Stimulated activated CD8-positive, alpha-beta memory T cell treated with anti-CD3 and anti-CD28 coated beads, Interleukin-7, amount 100 ng/mL, for 4 hours (primary cell): ENCODE measurements around the gene RPS14.
A peak's percentile ranks its signal among the peaks of the same experiment; 100 is the strongest.
"Not testable (repeated sequence)": the region's sequence is repeated elsewhere in the genome, so short reads cannot be mapped to it uniquely, and the experiment has no call there.

ENCODE experiments used
- DNase-seq, 2 donors: peaks; one replicate each; pipeline ENCODE4 v3.0.0-alpha.2; 2020; ENCODE audit warnings: low read depth in 2 of 2

Gene RPS14

DNA sequence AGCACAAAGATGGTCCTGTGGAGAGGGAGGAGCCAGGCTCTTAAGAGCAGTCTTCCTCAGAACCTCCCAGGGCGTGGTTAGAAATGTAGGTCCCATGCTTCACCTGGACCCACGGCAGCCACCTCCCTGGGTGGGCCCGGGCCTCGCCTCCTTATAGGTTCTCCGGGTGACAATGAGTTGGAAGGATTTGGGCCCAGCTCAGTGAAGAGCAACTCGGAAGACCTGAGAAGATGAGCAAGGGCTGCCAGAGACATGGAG is 32.1 kb upstream of the RPS14 start:
- DNase-seq = no peak

DNA sequence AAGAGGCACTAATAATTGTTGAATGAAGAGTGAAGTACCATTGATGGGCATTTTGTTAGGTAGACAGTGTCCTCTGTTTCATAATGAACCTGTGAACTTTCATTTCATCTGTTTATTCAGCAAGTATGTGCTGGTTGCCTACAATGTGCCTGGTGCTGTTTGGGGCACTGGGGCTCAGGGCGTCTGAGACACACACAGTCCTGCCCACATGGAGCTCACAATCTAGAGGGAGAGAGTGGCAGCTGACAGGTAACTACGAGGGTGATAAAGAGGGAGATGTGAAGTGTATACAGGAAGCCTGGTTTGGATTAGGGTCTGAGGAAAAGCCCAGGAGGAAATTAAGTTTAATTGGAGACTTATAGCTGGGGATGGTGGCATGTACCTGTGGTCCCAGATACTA is 29.9 kb upstream of the RPS14 start:
- DNase-seq = no peak

DNA sequence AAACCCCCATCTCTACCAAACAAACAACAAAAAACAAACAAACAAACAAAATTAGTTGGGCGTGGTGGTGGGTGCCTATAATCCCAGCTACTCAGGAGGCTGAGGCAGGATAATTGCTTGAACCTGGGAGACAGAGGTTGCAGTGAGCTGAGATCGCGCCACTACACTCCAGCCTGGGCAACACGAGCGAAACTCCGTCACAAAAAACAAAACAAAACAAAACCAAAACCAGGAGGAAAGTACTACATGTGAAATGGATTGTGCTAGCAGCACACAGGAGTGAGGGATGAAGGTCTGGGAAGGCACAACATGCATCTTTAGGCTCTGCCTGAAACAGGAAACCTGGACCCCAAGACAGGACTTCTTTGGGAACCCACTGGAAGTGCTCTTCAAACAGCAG is 27.0 kb upstream of the RPS14 start:
- DNase-seq = not testable (repeated sequence)

DNA sequence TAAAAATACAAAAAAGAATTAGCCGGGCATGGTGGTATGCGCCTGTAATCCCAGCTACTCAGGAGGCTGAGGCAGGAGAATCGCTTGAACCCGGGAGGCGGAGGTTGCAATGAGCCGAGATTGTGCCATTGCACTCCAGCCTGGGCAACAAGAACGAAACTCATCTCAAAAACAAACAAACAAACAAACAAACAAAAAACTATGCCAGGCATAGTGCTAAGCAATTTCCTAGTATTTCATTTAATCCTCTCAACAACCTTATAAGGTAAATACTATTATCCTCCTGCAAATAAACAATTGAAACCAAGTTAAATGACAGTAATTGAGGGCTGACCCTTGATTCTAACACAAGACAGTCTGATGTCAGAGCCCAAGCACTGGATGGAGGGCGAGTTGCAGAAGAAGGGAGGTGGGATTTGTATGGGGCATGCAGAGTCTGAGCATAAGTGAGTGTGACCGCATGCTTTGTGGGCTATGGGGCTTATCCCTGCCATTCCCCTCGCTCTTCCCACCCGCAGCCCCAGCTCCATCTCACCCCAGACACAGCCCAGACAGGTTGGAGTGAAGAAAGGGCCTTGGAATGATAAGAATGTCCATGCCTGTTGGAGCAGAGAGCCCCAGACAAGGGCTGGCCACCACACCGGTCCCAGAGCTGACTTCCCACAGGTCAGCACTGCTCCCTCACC is 24.3 kb upstream of the RPS14 start:
- DNase-seq = no peak

DNA sequence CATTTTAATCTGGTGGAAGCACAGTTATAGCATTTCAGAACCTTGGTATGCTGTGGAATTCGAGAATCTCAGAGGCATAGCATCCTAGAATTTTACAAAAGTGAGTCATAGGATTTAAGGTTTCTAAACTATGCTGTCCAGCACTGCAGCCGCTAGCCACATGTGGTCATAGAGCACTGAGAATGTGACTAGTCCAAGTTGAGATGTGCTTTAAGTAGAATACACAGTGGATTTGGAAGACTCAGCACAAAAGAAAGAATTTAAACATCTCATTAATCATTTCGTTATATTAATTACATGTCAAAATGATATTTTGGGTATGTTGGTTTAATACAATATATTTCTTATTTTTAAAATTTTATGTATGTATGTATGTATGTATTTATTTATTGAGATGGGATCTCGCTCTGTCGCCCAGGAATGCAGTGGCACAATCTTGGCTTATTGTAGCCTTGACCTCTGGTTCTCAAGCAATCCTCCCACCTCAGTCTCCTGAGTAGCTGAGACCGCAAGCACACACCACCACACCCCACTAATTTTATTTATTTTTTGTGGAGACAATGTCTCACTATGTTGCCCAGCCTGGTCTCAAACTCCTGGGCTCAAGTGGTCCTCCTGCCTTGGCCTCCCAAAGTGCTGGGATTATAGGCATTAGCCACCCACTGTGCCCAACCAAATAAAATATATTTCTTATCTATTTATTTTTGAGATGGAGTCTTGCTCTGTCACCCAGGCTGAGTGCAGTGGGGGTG is 20.4 kb upstream of the RPS14 start:
- no peak for DNase-seq

DNA sequence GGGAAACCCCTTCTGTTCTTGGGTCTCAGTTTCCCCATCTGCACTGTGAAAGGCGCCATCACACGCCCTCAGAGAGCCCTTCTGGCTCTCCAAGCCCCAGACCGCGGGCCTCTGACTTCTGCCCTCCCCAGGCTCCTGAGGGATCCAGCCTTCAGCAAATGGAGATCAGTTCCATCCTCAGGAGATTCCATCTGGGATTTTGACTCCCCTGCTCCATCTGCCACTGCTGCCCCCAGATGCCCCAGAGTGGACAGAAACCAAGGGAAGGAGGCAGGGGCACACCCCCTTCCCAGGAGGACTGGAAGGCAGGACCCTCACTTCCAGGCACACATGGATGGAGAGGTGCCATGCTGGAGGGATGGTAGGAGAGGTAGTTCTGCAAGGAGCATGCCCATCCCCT is 18.7 kb upstream of the RPS14 start:
- no peak for DNase-seq

DNA sequence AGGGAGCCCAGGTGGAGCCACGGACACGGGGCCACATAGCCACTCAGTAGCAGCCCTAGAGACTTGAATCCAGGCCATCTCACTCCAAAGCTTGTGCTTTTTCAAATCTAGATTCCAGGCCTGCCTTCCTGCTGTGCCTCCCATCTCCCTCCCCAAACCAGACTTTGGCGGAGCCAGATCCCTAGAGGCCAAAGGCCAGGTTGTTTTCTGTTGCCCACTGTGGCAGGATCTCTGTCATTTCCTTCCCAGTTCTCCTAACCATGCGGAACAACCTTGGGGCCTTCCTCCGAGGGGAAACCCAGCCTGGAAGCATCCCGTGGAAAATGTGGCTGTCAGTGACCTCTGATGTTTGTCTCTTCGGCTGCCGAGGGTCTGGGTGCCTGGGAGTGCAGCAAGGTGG is 16.4 kb upstream of the RPS14 start:
- DNase-seq = no peak

DNA sequence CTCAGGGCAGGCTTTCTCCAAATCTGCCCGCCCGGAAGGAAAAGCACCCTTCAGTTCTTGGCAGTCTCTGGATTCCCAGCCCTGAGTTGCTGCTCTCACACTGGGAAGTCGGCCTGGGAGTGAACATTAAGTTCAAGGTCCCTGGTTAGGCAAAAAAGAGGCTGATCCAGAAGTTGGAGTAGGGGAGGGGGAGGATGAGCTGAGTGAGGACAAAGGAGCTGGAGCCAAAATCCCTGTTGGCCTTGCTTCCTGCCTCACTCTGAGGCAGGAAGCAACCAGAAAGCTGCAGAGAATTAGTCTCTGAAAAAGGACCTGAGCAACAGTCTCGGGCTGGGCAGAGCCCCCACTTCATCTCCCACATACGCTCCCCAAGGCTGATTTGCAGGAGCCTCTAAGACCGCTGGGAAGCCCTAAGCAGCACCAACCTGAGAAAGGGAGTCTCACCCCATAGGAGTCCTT is 15.0 kb upstream of the RPS14 start:
- DNase-seq = no peak

DNA sequence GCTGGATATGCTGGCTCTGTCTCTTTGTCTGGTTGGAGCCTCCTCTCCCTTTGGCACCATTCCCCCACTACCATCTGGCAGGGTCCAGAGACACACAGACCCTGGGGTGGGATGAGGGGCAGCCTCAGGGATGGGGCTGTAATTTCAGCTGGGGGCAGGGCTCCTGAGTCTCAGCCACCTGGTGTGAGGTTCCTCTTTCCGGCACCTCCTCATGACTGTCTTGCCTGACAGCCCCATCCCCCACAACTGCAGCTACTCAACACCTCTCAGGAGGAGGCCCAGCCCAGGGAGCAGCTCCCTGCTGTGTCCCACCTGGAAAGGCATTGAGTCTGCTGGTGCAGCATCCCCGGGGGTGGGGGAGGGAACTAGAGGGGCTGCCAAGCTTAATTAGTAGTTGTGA is 11.7 kb upstream of the RPS14 start:
- no peak for DNase-seq

DNA sequence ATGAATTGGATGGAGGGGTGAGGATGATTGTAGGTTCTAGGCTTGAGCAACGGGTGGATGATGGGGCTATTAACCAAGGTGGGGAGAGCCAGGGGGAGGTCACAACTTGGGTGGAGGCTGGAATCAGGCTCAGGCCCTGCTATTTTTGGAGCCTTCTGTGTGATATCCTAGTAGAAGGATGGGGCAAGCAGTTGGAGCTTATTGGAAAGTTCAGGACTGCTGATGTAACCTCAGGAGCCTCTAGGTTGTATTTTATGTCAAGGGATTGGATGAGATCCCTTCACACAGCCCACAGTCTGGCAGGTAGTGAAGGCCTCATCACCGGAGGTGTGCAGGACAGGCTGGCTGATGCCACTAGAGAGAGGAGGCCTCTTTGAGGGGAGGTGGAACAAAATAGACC is 11.2 kb upstream of the RPS14 start:
- DNase-seq = no peak

DNA sequence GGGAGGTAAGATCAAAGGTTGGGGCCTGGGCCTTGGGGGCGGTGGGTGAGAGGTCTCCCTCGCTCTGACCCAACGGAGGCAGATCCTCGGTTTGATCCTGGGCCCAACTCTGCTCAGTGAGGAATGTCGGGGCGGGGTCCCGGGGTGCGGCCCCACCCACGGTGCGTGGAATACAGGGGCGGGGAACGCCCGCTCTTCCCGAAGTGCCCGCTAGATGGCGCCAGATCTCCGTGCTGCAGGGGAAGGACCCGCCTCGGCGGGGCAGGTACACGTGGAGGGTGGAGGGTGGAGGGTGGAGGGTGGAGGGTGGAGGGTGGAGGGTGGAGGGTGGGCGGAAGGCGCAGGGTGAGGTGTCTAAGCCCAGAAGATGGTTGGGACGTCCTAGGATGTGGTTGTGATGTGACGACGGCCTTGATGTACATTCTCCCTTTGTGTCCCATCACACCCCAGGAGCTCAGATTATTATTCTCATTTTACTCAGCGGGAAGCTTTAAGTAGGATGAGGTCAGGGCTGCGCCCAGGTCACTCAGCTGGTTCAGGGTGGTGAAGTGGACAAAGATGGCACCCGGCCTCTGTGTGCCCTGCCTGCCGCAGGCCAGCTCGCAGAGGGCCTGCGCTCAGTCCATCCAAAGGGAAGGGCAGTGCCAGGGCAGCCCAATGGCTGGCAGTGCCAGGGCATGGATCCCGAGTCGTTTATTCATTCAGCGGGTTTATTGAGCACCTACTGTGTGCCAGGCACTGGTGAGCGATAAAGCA is 9.4 kb upstream of the RPS14 start:
- DNase-seq = peak; percentile 75 to 76

DNA sequence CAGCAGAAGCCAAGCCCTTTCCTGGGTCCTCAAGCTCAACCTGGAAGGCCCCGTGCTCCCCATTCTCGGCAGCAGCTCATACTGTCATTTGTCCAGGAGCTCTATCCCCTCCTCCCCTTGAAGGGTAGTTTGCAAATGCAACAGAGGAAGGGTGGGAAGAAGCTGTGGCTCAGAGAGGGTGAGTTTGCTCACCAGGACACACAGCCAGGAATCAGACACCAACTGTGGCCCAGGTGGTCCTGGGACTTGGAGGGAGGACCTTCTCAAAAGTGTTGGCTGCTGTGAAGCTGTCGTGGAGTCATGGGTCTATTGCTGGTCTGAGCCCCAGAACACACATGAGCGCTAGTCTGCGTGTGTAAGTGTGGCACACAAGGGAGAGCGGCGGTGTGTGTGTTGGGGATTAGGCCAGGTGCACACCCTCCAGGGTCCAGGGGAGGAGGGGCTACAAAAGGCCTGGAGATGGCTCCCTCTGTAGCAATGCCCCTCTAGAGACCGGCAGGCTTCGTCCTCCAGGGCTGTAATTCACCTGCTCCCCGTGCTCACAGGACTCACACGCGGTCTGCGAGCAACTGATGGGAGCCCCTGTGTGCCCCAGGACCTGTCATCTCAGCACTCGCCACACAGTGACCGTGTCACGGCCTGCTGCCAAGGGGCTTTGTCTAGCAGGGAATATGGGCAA is 8.2 kb upstream of the RPS14 start:
- DNase-seq = no peak

DNA sequence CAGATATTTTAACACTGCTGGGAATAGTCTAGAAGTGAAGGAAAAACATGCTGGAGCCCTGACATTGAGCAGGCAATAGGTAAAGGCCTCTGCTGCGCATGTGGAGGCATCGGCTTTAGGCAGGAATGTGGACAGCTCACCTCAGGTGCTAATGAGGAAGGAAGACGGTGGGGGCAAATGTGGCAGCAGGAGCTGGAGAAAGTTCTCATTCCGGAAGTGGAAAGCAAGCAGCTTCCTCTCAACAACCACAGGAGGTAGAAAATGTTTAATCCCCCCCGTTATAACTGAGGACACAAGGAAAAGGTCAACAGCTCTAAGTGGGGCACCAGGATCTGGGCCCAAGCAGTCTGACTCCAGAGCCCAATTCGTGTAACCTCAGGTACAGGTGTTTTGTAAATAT is 7.6 kb upstream of the RPS14 start:
- DNase-seq = no peak

DNA sequence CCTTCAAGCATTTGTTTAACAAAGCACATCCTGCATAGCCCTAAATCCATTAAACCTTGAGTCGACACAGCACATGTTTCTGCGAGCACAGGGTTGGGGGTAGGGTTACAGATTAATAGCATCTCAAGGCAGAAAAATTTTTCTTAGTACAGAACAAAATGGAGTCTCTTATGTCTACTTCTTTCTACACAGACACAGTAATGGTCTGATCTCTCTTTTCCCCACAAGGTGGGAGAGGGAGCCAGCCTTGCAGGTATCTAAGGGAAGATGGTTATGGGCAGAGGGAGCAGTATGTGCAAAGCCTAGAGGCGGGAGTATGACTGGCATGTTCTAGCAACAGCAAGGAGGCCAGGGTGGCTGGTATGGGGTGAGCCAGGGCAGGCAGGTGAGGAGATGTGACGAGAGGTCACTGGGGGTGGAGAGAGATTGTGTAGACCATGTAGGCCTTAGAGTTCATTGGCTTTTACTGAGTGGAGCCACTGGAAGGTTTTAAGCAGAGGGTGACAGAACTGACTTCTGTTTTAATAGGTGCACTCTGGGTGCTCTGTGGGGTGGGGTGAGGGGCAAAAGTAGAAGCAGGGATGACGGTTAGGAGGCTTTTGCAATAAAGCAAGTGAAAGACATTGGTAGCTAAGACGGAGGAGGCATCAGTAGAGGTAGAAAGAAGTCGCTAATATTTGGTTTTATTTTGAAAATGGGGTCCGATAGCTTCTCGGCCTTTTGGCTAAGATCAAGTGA is 5.1 kb upstream of the RPS14 start:
- no peak for DNase-seq

DNA sequence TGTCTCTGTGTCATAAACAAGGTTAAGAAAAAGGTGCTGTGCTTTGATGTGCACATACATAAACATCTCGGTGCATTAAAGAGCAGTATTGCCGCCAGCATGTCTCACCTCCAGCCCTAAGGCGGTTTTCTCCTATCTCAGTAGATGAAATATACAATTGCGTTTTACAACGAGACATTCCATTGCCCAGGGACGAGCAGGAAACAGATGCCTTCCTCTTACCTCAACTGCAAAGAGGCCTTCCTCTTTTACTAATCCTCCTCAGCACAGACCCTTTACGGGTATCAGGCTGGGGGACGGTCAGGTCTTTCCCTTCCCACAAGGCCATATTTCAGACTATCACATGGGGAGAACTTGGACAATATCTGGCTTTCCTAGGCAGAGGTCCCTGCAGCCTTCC is 4.5 kb upstream of the RPS14 start:
- not testable (repeated sequence) for DNase-seq

DNA sequence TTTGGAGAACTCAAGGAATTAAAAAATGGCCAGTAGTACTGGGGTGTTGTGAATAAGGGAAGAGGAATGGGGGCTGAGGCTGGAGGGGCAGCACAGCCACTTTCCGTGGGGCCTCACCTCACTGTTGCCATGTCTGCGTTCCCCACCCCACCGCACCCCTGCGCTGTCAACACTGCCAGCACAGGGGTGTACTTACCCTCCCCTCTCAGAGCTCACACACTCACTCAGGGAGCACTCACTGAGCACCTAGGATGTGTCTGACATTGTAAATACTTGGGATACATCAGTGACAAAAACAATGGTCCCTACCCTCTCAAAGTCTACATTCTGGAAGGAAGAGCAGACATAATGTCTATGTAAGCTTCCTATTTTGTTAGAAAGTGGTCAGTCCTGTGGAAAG is 3.4 kb upstream of the RPS14 start:
- no peak for DNase-seq

DNA sequence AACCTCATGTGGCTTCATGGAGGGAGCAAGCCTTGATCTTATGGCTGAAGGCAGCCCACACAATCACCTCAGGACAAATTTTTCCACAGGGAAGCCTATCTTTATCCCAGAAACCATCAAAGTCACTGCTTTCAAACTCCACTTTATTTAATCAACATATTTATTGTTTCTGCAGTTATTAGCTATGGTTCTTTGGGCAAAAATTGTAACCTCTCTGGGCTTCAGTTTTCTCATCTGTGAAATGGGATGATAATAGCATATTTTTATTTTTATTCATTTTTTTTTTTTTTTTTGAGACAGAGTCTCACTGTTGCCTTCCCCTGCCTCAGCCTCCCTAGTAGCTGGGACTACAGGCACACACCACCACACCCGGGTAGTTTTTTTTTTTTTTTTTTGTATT is 2.1 kb upstream of the RPS14 start:
- DNase-seq = no peak

DNA sequence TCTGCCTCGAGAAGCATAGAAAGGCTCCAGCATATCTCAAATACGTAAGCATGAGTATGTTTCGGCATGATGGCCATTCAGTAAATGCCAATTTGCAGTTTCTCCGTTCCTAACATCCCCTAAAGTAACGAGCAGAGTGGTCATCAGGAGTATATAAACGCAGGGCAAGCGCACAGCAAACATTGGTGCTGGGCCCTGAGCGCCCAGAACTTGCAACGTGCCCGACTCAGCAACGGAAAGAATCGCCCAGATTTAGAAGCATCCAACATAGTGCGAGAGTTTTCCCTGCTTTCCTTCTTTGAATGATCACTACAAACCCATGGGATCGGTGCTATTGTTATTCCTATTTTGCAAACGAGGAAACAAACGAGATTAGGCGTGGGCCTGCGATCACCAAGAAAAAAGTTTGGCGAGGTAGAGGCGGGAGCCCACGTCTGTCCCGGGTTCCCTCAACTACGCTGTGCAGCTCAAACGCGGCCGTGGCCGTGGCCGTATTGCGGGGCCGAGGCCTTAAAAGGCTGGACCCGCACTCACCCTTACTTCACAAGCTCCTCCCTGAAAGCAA is 505 bp downstream of the RPS14 start:
- no peak for DNase-seq

DNA sequence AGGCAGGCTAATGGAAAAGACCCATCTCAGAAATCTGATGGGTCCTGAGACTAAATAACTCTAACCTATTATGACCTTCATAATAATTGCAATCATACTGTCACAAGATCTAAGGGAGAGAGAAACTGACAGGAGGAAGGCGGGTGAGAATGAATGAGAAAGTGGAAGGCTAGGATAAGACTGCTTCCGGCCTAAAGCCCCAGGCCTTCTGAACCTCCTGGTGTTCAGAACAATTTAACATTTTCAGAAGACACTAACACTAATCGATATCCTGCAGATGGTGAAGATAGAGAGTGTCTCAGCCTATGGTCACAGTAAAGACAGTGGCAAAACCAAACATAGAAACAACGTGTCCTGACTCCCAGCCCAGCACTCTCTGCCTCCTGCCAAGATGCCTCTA is 1.2 kb downstream of the RPS14 start:
- no peak for DNase-seq

DNA sequence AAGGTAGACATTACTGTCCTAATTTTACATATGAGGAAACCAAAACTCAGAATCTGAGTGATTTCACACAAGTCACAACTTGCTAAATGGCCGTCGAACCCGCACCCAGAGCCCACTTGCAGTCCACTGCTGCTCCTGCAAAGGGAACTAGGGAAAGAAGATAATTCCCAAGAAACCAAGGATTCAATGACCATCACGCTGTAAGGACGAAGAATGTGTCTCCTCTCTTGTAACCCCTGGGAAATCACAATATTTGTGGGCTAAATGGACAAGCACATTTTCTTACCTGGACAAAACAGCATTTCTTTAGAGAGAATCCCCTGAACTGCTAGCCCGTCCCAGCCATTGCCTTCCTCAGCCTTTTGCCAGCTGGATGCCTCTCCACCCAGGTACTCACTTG is 2.4 kb downstream of the RPS14 start:
- DNase-seq = no peak

DNA sequence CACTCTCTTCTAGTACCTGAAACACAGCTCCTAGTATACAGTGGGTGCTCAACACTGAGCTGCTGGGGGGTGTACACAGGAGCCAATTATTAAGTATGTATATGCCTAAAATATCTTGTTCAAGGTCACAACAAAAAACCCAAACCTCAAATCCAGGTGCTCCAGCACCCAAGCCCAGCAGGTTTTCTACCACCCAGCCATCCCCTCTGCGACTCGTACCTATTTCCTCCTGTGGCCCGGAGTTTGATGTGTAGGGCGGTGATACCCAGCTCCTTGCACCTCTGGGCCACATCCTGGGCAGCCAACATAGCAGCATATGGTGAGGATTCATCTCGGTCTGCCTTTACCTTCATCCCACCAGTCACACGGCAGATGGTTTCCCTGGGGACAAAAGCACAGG is 3.0 kb downstream of the RPS14 start:
- no peak for DNase-seq

DNA sequence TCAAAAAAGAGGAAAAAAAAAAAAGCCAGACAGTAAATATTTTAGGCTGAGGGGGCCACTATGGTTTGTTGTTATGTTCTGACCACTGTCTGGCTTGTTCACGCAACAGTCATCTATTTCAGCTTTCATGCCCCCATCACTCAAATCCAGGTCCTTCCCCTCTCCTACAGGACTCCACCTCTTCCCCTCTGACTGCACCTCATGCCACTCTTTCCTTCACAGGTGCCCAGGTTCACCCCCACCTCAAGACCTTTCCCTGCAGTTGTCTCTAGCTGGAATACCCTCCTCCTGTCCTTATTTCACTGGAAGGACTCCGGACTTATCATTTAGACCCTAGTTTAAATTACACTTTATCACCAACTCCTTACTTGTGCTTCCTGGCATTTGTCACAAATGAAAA is 3.5 kb downstream of the RPS14 start:
- no peak for DNase-seq
